ENCODE results near the gene RSF1.
A peak's percentile ranks its signal among the peaks of the same experiment; 100 is the strongest.
"Not testable (repeated sequence)": the region's sequence is repeated elsewhere in the genome, so short reads cannot be mapped to it uniquely, and the experiment has no call there.

Gene RSF1

GRCh38 chr11:77820565-77821348 is at the start of gene RSF1, which contains the start of gene AAMDC:
Gene RSF1, minus strand, starts transcription at chr11:77820722. Its CDS starts 8 bp downstream, at chr11:77820714.
Gene AAMDC, plus strand, starts transcription at chr11:77821144. Its CDS starts 21,353 bp downstream, at chr11:77842497.
- peak; percentile 94 for DNase-seq (ENCODE audit: low spot score)

DNA sequence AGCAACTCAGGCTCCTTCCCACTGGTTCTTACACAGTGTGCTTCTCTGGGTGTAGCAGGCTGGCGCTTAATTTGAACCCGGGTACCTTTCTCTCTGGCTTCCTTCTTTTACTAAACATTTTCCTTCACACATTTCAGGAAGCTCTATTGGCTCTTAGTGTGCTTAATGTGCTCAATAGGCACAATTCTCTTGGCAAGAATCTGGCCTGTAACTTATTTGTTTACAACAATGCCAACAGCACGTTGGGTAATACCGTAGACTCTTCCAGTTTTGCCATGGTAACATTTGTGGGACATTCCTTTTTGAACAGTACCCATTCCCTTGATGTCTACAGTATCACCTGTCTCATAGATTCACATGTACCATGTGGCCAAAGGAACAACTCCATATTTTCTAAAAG is 48.2 kb upstream of the RSF1 start:
- no peak for DNase-seq (ENCODE audit: low spot score)

DNA sequence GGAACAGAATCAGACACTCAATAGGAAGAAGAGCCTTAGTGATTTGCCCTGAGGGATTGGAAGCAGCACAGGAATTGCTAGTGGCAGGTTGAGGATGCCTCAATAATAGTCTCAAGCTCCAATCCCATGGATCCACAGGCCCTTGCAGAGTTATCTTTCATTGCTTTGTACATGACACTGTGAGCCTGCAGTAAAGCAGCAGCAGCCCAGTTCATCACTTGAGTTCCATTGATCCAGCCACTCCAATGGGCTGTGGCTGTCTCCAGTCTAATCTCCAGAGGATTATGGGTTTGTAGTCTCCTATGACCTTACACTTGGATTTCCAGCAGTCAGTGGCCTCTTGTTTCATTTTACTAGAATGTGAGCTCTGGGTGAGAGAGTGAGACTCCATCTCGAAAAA is 45.8 kb upstream of the RSF1 start:
- no peak for DNase-seq (ENCODE audit: low spot score)

GRCh38 chr11:77865805-77866204 is 45.3 kb upstream of the RSF1 start:
- no peak for DNase-seq (ENCODE audit: low spot score)

DNA sequence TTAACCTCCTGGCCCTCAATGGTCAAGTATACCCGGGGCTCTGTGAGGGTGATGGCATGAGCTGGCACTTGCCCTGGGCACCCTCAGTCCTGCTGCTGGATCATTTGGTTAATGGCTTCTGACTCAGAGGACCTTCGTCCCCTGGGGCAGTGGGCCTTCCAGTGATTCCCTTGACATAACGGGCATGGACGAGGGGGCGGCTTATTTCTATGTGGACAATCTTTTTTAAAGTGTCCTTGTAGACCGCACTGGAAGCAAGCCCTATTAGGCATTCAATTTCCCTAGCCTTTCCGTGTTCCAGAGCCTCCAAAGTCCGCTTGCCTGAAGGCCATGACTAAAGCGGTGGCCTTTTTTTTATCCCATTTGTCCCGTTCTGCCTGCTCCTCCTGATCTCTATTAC is 40.9 kb upstream of the RSF1 start:
- not testable (repeated sequence) for DNase-seq (ENCODE audit: low spot score)

DNA sequence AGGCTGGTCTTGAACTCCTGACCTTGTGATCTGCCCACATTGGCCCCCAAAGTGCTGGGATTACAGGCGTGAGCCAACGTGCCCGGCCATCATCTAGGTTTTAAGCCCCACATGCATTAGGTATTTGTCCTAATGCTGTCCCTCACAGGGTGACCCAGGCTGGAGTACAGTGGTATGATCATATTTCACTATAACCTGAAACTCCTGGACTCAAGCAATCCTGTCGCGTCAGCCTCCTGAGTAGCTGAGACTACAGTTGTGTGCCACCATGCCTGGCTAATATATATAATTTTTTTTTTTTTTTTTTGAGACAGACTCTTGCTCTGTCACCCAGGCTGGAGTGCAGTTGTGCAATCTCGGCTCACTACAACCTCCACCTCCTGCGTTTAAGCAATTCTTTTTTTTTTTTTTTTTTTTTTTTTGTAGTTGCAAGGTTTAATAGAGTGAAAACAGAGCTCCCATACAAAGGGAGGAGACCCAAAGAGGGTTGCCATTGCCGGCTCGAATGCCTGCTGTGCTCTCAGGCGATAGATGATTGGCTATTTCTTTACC is 37.5 kb upstream of the RSF1 start:
- not testable (repeated sequence) for DNase-seq (ENCODE audit: low spot score)

- no peak for DNase-seq (ENCODE audit: low spot score)
Observed at GRCh38 chr11:77854838-77855237, 34.3 kb upstream of the RSF1 start.

DNA sequence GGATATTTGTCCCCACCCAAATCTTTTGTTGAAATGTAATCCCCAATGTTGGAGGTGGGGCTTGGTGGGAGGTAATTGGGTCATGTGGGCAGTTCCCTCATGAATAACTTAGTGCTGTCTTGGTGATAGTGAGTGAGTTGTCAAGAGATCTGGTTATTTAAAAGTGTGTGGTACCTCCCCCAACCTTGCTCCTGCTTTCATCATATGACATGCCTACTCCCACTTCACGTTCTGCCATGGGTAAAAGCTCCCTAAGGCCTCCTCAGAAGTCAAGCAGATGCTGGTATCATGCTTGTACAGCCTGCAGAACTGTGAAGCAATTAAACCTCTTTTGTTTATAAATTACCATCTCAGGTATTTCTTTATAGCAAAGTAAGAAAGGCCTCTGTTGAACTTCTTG is 31.0 kb upstream of the RSF1 start:
- no peak for DNase-seq (ENCODE audit: low spot score)

DNA sequence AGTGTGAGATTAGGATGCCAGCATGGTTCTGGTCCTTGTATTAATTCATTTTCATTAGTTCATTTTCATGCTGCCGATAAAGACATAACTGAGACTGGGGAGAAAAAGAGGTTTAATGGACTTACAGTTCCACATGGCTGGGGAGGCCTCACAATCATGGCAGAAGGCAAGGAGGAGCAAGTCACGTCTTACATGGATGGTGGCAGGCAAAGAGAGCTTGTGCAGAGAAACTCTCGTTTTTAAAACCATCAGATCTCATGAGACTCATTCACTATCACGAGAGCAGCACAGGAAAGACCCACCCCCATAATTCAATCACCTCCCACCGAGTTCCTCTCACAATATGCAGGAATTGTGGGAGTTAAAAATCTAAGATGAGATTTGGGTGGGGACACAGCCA is 23.2 kb upstream of the RSF1 start:
- DNase-seq (ENCODE audit: low spot score) = not testable (repeated sequence)

DNA sequence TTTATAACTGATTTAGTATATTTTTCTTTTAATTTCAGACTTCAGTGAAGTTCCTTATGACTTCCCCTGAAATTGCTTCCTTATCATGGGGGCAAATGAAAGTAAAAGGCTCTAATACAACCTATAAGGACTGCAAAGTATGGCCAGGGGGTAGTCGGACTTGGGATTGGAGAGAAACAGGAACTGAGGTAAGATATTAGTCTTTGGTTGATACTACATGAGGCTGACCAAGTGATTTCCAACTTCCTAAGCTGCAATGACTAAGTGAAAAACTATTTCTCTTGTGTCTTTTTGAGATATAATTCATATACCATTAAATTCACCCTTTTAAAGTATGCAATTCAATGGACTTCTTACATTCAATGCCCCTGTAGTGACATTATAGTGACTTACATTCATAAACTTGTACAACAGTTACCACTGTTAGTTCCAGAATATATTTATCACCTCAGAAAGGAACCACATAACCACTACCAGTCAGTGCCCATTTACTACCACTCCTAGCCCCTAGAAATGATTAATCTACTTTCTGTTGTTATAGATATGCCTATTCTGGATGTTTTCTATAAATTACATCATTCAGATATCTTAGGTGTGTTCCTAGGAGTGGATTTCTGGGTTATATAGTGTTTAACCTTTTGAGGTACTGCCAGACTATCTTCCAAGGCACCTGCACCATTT is 22.1 kb upstream of the RSF1 start:
- DNase-seq (ENCODE audit: low spot score) = no peak

GRCh38 chr11:77833302-77833701 is 12.8 kb upstream of the RSF1 start:
- DNase-seq (ENCODE audit: low spot score) = no peak

DNA sequence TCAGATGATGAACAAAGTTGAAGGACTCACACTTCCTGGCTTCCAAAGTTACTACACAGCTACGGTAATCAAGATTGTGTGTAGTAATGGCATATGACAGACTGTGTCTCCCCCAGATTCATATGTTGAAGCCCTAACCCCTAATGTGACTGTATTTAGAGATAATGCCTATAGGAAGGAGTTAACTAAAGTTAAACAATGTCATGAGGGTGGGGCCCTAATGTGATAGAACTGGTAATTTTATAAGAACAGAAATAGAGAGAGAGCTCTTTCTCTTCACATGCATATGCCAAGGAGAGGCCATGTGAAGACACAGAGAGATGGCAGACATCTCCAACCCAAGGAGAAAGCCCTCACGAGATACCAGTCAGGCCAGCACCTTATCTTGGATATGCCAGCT is 8.4 kb upstream of the RSF1 start:
- no peak for DNase-seq (ENCODE audit: low spot score)

DNA sequence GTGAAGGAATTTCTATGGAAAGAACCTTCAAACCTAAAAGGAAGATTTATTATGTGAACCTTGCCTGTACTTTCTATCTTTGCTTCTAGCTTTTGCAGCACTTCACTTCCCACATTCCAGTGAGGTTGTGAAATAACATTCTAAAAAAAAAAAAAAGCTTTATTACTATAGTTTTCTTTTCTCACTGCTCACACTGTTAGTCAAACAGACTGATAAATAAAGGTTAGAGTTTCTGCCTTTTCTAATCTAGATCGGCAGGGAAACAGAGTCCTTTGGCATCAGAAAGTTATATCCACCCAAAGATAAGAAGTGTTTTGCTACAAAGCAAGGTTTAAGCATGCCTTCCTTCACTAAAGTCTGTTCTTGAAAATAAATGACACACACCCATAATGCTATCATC is 3.3 kb upstream of the RSF1 start:
- peak; percentile 30 for DNase-seq (ENCODE audit: low spot score)

- not testable (repeated sequence) for DNase-seq (ENCODE audit: low spot score)
Observed at GRCh38 chr11:77822126-77822525, 1.6 kb upstream of the RSF1 start.

DNA sequence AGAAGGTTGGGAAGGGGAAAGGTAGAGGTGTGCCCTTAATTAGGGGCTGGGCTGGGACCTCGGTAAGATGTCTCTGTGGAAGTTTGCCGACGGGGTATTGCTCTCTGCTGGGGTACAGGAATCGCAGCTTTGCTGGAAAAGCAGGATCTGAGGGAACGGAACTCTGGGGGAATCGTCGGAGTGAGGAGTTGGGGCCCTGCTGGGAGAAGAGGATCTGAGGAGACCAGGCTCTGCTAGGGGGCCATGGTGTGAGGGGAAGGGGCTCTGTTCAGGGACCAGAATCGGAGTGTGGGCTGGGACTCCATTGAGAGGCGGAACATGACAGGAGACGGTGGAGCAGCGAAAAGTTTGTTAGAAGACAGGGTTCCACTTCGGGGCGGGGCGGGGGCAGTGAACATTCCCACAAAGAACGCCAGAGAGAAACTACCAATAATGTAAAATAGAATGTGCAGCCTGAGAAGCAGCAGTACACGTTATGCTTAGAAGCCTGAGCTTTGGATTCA is 878 bp upstream of the RSF1 start:
- no peak for DNase-seq (ENCODE audit: low spot score)

GRCh38 chr11:77819921-77820564 is 479 bp downstream of the RSF1 start:
- DNase-seq (ENCODE audit: low spot score) = peak; percentile 74

DNA sequence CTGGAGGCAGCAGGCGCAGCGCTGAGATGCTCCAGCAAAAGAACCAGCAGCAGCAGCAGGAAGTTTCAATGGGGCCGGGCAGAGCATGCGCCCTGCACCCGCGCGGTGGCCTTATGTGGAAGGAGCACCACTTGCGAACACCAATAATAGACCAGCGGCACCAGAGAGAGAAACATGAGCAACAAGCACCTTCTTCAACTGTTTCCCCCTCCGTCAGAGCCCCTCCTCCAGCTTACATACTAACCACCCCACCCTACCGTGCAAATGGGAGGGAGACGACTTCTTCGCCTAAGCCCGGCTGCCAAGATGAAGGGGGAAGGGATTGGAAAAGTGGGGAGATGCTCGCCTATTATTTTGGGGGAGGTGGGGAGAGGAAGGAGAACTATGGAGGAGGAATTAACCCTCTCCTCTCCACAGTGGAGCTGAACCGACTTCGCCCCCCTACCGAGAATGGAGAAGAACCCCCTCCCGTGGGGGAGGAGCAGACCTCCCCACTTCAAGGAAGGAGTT is 1.1 kb downstream of the RSF1 start:
- peak; percentile 71 for DNase-seq (ENCODE audit: low spot score)

- DNase-seq (ENCODE audit: low spot score) = no peak
Observed at GRCh38 chr11:77815459-77815858, 5.1 kb downstream of the RSF1 start.

GRCh38 chr11:77814848-77815247 is 5.7 kb downstream of the RSF1 start:
- no peak for DNase-seq (ENCODE audit: low spot score)

DNA sequence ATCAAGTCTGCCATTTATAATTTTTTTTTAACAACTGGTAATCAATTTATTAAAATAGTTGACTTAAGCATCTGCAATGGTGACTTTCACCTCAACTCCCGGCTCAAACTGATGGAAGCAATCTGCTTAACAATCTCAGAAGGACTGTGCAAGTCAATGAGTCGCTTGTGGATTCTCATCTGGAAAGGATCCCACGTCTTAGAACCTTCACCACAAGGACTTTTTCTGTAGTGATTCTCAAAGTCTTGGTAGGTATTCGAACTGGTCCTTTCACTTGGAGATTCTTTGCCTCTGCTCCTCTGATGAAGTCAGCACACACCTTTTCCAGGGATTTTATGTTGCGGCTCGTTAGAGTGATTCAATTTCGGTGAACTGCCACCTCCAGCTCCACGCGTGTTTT is 7.3 kb downstream of the RSF1 start:
- DNase-seq (ENCODE audit: low spot score) = no peak

DNA sequence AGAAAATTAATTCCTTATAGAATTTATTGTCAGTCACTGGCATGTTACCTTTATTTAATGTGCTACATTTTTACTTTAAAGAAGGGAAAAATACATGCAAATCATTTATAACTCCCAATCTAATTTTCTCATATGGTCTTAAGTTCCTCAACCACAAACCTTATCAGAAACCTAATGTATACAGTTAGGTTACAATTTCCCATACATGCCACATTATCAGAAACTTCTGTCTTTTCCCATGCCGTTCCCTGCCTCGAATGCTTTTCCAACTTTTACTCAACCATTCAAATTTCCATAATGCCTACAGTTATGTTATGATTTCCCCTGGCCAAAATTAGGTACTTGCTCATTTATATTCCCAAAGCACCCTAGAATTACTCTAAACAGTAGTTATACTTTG is 13.5 kb downstream of the RSF1 start:
- DNase-seq (ENCODE audit: low spot score) = no peak

DNA sequence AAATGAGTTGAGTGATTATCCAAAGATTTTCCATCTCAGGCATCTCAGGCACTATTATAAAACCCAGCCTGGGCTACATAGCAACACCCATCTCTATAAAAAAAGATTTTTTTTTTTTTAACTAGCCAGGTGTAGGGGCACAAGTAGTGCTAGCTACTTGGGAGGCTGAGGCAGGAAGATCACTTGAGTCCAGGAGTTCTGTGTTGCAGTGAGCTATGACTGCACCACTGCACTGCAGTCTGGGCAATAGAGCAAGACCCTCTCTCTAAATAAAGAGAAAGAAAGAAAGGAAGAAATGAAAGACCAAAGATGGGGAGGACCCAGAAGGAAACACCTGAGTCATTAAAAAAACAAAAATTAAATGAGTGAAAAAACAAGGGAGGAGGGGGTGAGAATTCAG is 14.1 kb downstream of the RSF1 start:
- no peak for DNase-seq (ENCODE audit: low spot score)
